ENCODE data around the gene SAPCD1. TPM values are rescaled to one million over a fixed set of nuclear protein-coding genes. Genes with fewer than 3 reads are reported as not detected.

Gene SAPCD1
- total and polyA plus RNA-seq, 4 donors = 0.59 to 2.6 (median 0.68) TPM; not detected in 1

- Histone ChIP-seq H3K9me3 (ENCODE audit: control insufficient read depth in 4 of 4, low read length in 3 of 4) (no peaks in the 10 kb centered on the region), H3K4me1 (ENCODE audit: control insufficient read depth in 4 of 4, insufficient read depth in 4 of 4, low read length in 3 of 4) (peaks cover 9 to 46% (median 31%) of the 10 kb centered on the region in 4 donors), H3K9ac (ENCODE audit: low read depth in 1 of 2, low read length in 2 of 2) (no peak overlapping the region), H3K4me3 (ENCODE audit: low read depth in 1 of 3, low read length in 3 of 3) (no peak overlapping the region), H3K27ac (ENCODE audit: low read depth in 1 of 2, low read length in 2 of 2) (peak overlapping the region in 1 of 2 donors; percentile 18), H3K36me3 (ENCODE audit: control insufficient read depth in 4 of 4, insufficient read depth in 3 of 4, low read depth in 1 of 4, low read length in 3 of 4) (peaks cover 0 to 8% (median 4%) of the 10 kb centered on the region in 4 donors), H3K27me3 (ENCODE audit: control insufficient read depth in 4 of 4, insufficient read depth in 4 of 4, low read length in 3 of 4) (no peaks in the 10 kb centered on the region)
- DNase-seq (ENCODE audit: low spot score) = no peak
- 67% methylated on average over 4 of the region's 4 CpGs for WGBS
- TF ChIP-seq YY1 (IDR thresholded peaks at IDR 0.05) (no peak), HNF4A (conservative IDR thresholded peaks at IDR 0.05) (peak in 1 of 2 donors; percentile 4), RAD21 (IDR thresholded peaks at IDR 0.05) (no peak)
Observed at GRCh38 chr6:31775184-31775583, 12.7 kb downstream of the SAPCD1 start.

GRCh38 chr6:31775633-31776484 is 13.4 kb downstream of the SAPCD1 start:
- WGBS = 62% methylated on average over 32 of the region's 32 CpGs
- DNase-seq (ENCODE audit: low spot score) = no peak
- no peak overlapping the region for H3K4me3 ChIP-seq (ENCODE audit: low read depth in 1 of 3, low read length in 3 of 3)
- H3K27ac ChIP-seq (ENCODE audit: low read depth in 1 of 2, low read length in 2 of 2) = peak overlapping the region; percentile 67 to 71
- peaks cover 0 to 14% (median 5%) of the 10 kb centered on the region in 4 donors for H3K36me3 ChIP-seq (ENCODE audit: control insufficient read depth in 4 of 4, insufficient read depth in 3 of 4, low read depth in 1 of 4, low read length in 3 of 4)
- no peaks in the 10 kb centered on the region for H3K9me3 ChIP-seq (ENCODE audit: control insufficient read depth in 4 of 4, low read length in 3 of 4)
- H3K27me3 ChIP-seq (ENCODE audit: control insufficient read depth in 4 of 4, insufficient read depth in 4 of 4, low read length in 3 of 4) = no peaks in the 10 kb centered on the region
- H3K9ac ChIP-seq (ENCODE audit: low read depth in 1 of 2, low read length in 2 of 2) = no peak overlapping the region
- TF ChIP-seq SP1 (IDR thresholded peaks at IDR 0.05) = peak; percentile 26
- TF ChIP-seq FOXA2 (IDR thresholded peaks at IDR 0.05) = no peak
- TF ChIP-seq HNF4A (conservative IDR thresholded peaks at IDR 0.05) = peak; percentile 48 to 66
- TF ChIP-seq RXRA (IDR thresholded peaks at IDR 0.05) = peak; percentile 47 to 56
- H3K4me1 ChIP-seq (ENCODE audit: control insufficient read depth in 4 of 4, insufficient read depth in 4 of 4, low read length in 3 of 4) = peaks cover 9 to 46% (median 31%) of the 10 kb centered on the region in 4 donors

GRCh38 chr6:31776485-31776988 is 14.1 kb downstream of the SAPCD1 start:
- no peak for DNase-seq (ENCODE audit: low spot score)
- WGBS = 43% methylated on average over 14 of the region's 14 CpGs
- peak overlapping the region; percentile 51 to 57 for H3K9ac ChIP-seq (ENCODE audit: low read depth in 1 of 2, low read length in 2 of 2)

More at GRCh38 chr6:31776485-31776988, 14.1 kb downstream of the SAPCD1 start:
- peaks cover 0 to 20% (median 5%) of the 10 kb centered on the region in 4 donors for H3K36me3 ChIP-seq (ENCODE audit: control insufficient read depth in 4 of 4, insufficient read depth in 3 of 4, low read depth in 1 of 4, low read length in 3 of 4)
- H3K4me1 ChIP-seq (ENCODE audit: control insufficient read depth in 4 of 4, insufficient read depth in 4 of 4, low read length in 3 of 4) = peaks cover 9 to 46% (median 31%) of the 10 kb centered on the region in 4 donors
- no peaks in the 10 kb centered on the region for H3K27me3 ChIP-seq (ENCODE audit: control insufficient read depth in 4 of 4, insufficient read depth in 4 of 4, low read length in 3 of 4)
- H3K9me3 ChIP-seq (ENCODE audit: control insufficient read depth in 4 of 4, low read length in 3 of 4) = no peaks in the 10 kb centered on the region
- H3K27ac ChIP-seq (ENCODE audit: low read depth in 1 of 2, low read length in 2 of 2) = peak overlapping the region; percentile 67 to 71
- no peak overlapping the region for H3K4me3 ChIP-seq (ENCODE audit: low read depth in 1 of 3, low read length in 3 of 3)
- no peak for TF ChIP-seq HNF4G (IDR thresholded peaks at IDR 0.05)
- no peak for TF ChIP-seq HNF4A (conservative IDR thresholded peaks at IDR 0.05)
- no peak for TF ChIP-seq ZBTB33 (IDR thresholded peaks at IDR 0.05)
- TF ChIP-seq RAD21 (IDR thresholded peaks at IDR 0.05) = no peak
- TF ChIP-seq SP1 (IDR thresholded peaks at IDR 0.05) = no peak
